ENCODE results near the gene CDH13.

CDH13 gene

DNA sequence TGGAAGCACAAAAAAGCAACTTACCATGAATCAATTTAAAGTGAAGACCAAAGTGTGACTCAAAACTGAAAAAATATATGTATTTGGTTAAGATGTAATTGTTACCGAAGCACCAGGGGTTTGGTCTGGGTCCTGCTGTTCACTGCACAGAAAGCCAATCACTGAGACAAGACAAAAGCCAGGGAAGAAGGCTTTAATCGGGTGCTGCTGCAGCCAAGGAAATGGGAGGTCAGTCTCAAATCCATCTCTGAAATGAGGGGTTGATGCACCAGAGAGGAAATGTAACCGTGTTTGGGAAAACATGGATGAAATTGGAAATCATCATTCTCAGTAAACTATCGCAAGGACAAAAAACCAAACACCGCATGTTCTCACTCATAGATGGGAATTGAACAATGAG, 1107.4 kb downstream of the CDH13 start:
- ATAC-seq = no peak
- TF ChIP-seq TCF4 (CRISPR knock-in tag; IDR thresholded peaks at IDR 0.05; ENCODE audit: borderline replicate concordance) (no peak), ISL1 (CRISPR knock-in tag; IDR thresholded peaks at IDR 0.05) (no peak), PPARA (CRISPR knock-in tag; IDR thresholded peaks at IDR 0.05; ENCODE audit: borderline replicate concordance) (no peak), BACH2 (CRISPR knock-in tag; IDR thresholded peaks at IDR 0.05; ENCODE audit: borderline replicate concordance) (no peak), TSHZ2 (CRISPR knock-in tag; IDR thresholded peaks at IDR 0.05) (no peak), CSDC2 (CRISPR knock-in tag; IDR thresholded peaks at IDR 0.05) (no peak), GLIS3 (CRISPR knock-in tag; IDR thresholded peaks at IDR 0.05) (no peak), ZC3H10 (CRISPR knock-in tag; IDR thresholded peaks at IDR 0.05) (no peak), ZNF8 (CRISPR knock-in tag; IDR thresholded peaks at IDR 0.05) (no peak), OSR1 (CRISPR knock-in tag; IDR thresholded peaks at IDR 0.05) (no peak), ZNF565 (CRISPR knock-in tag; conservative IDR thresholded peaks at IDR 0.05; ENCODE audit: low read depth) (no peak), RARB (CRISPR knock-in tag; IDR thresholded peaks at IDR 0.05) (no peak), ESRRG (CRISPR knock-in tag; IDR thresholded peaks at IDR 0.05) (no peak), ZFP30 (CRISPR knock-in tag; IDR thresholded peaks at IDR 0.05) (no peak), ZNF70 (CRISPR knock-in tag; IDR thresholded peaks at IDR 0.05) (no peak), TOX (CRISPR knock-in tag; IDR thresholded peaks at IDR 0.05; ENCODE audit: borderline replicate concordance) (no peak), SNAI2 (CRISPR knock-in tag; IDR thresholded peaks at IDR 0.05) (no peak)
- TF ChIP-seq, protein P1, sequence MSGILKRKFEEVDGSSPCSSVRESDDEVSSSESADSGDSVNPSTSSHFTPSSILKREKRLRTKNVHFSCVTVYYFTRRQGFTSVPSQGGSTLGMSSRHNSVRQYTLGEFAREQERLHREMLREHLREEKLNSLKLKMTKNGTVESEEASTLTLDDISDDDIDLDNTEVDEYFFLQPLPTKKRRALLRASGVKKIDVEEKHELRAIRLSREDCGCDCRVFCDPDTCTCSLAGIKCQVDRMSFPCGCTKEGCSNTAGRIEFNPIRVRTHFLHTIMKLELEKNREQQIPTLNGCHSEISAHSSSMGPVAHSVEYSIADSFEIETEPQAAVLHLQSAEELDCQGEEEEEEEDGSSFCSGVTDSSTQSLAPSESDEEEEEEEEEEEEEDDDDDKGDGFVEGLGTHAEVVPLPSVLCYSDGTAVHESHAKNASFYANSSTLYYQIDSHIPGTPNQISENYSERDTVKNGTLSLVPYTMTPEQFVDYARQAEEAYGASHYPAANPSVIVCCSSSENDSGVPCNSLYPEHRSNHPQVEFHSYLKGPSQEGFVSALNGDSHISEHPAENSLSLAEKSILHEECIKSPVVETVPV (CRISPR knock-in tag; IDR thresholded peaks at IDR 0.05) = no peak
- TF ChIP-seq, protein P2, sequence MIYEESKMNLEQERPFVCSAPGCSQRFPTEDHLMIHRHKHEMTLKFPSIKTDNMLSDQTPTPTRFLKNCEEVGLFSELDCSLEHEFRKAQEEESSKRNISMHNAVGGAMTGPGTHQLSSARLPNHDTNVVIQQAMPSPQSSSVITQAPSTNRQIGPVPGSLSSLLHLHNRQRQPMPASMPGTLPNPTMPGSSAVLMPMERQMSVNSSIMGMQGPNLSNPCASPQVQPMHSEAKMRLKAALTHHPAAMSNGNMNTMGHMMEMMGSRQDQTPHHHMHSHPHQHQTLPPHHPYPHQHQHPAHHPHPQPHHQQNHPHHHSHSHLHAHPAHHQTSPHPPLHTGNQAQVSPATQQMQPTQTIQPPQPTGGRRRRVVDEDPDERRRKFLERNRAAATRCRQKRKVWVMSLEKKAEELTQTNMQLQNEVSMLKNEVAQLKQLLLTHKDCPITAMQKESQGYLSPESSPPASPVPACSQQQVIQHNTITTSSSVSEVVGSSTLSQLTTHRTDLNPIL (CRISPR knock-in tag; IDR thresholded peaks at IDR 0.05; ENCODE audit: low read depth) = no peak

DNA sequence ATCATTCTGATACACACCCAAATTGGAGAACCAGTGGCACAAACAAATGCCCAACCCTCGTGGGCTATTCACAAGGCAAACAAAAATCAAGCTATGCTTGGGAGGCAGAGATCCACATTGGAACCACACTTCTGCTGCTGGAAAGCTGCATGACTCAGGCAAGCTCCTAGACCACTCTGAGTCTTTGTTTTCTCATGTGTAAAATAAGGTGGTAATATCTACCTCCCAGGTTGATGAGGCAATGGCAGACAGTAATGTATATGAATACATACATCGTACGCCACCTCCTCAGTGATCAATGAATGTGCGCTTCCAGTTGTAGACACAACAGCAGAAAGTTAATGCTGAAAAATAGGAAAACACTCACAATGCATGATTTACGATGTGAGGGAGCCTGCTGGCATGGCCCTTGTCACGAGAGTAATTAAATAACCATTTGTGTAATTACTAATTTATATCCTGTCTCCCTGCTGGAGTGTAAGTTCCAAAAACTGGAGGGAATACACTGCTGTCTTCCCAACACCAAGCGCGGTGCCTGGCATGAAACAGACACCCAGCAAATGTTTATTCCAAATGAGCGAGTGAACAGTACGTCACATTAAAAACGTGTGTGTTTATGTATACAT, 1111.1 kb downstream of the CDH13 start:
- no peak for TF ChIP-seq PPARA (CRISPR knock-in tag; IDR thresholded peaks at IDR 0.05; ENCODE audit: borderline replicate concordance)
- TF ChIP-seq TCF4 (CRISPR knock-in tag; IDR thresholded peaks at IDR 0.05; ENCODE audit: borderline replicate concordance) = no peak
- TF ChIP-seq CSDC2 (CRISPR knock-in tag; IDR thresholded peaks at IDR 0.05) = no peak
- TF ChIP-seq ZNF565 (CRISPR knock-in tag; conservative IDR thresholded peaks at IDR 0.05; ENCODE audit: low read depth) = no peak
- TF ChIP-seq, protein P2 (CRISPR knock-in tag; IDR thresholded peaks at IDR 0.05; ENCODE audit: low read depth) = no peak
- TF ChIP-seq, protein P3, sequence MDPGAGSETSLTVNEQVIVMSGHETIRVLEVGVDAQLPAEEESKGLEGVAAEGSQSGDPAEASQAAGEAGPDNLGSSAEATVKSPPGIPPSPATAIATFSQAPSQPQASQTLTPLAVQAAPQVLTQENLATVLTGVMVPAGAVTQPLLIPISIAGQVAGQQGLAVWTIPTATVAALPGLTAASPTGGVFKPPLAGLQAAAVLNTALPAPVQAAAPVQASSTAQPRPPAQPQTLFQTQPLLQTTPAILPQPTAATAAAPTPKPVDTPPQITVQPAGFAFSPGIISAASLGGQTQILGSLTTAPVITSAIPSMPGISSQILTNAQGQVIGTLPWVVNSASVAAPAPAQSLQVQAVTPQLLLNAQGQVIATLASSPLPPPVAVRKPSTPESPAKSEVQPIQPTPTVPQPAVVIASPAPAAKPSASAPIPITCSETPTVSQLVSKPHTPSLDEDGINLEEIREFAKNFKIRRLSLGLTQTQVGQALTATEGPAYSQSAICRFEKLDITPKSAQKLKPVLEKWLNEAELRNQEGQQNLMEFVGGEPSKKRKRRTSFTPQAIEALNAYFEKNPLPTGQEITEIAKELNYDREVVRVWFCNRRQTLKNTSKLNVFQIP (CRISPR knock-in tag; IDR thresholded peaks at IDR 0.05; ENCODE audit: borderline replicate concordance, low read depth) = no peak
- no peak for TF ChIP-seq ZNF70 (CRISPR knock-in tag; IDR thresholded peaks at IDR 0.05)
- TF ChIP-seq ZFP30 (CRISPR knock-in tag; IDR thresholded peaks at IDR 0.05) = no peak
- no peak for TF ChIP-seq OSR1 (CRISPR knock-in tag; IDR thresholded peaks at IDR 0.05)
- no peak for TF ChIP-seq TOX (CRISPR knock-in tag; IDR thresholded peaks at IDR 0.05; ENCODE audit: borderline replicate concordance)
- TF ChIP-seq SNAI2 (CRISPR knock-in tag; IDR thresholded peaks at IDR 0.05) = no peak

DNA sequence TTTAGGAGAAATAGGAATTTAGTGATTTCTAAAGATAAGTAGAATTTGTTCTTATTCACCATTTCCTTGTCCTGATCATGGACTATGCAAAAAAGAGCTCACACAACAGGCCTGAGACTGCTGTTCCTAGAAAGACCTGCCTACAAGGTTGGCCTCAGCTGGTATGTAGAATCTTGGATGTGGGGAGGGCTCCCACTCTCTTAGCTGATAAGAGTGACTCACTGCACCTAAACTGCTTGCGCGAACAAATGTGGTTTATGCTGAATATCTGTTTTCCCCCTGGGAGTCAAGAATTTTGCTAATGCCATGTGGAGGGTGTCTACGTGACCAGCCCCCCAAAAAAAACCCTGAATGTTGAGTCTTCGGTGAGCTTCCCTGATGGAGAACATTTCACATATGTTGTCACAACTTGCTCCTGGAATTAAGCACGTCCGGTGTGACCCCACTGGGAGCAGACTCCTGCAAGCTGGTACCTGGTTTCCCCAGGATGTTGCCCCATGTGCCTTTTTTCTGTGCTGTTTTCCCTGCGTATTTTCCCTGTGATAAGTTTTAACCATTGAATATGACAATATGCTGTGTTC, 1112.2 kb downstream of the CDH13 start:
- TF ChIP-seq ESRRG (CRISPR knock-in tag; IDR thresholded peaks at IDR 0.05) (no peak), ZNF8 (CRISPR knock-in tag; IDR thresholded peaks at IDR 0.05) (no peak)
- ATAC-seq = no peak

More for the DNA sequence above, 1111.1 kb downstream of the CDH13 start:
- ATAC-seq = no peak

Data from SK-N-SH treated with all-trans-retinoic acid at 6 μM for 48 hours (cell line).